HG02852 (cell line): ENCODE results near the gene EPB42.

ENCODE experiments used
- ATAC-seq: cut with Tn5 transposase; IDR thresholded peaks from one replicate; pipeline ENCODE4 v1.9.1; 2021; ENCODE audit warnings: mild to moderate bottlenecking, moderate library complexity; ENCODE audit not compliant: unreplicated experiment

Gene EPB42

GRCh38 chr15:43220991-43221403, at the start of gene EPB42:
Gene EPB42, minus strand, starts transcription at chr15:43221018. Its CDS starts 193 bp downstream, at chr15:43220825.
- ATAC-seq, result no peak

DNA sequence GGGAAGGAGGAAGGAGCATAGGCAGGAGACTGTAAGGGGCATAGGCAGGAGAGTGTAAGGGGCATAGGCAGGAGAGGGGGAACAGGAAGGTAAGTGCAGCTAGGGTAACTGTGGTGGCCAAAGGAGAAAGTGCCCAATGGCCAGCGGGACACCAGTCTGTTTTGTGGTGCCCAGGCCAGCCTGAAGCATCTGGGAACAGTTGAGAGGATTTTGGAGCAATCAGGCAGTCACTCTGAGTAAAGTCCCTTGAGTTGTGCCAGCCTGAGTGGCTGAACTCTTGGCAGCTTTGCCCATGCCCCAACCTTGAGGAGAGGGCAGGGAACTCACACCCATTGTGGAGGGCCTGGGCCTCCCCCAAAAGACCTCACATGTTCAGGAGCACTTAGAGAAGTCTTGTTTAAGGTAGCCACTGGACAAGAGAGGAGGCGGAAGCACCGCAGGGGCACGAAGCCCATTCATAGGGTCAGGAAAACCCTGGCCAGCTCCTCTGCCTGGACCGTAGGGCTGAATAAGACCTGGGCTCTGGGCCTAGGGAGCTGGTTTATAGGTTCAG, 49.4 kb upstream of the EPB42 start:
- ATAC-seq, result no peak

- no peak for ATAC-seq
Measured at GRCh38 chr15:43268111-43269105, 47.6 kb upstream of the EPB42 start.

DNA sequence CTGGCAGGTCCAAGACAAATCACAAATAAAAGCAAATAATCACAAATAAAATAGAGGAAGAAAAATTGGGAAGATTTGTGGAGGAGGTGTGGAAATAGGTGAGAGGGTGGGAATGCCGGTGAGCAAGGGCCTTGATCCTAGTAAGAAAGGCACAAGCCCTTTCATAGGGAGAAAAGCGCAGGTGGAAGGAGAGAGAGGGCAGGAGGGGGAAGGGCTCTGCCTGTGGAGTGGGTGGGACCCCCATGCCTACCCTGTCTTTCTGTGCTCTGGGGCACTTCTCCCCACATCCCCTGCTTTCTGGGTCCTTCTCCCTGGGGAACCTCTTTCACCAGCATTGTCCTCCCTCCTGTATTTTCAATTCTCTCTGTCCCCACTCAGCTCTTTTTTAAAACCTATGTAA, 46.6 kb upstream of the EPB42 start:
- ATAC-seq, result no peak

GRCh38 chr15:43266834-43267233, 46.0 kb upstream of the EPB42 start, which contains the start of gene TGM5:
Gene TGM5, minus strand, starts transcription at chr15:43266928. Its CDS starts 79 bp downstream, at chr15:43266849.
- no peak for ATAC-seq

DNA sequence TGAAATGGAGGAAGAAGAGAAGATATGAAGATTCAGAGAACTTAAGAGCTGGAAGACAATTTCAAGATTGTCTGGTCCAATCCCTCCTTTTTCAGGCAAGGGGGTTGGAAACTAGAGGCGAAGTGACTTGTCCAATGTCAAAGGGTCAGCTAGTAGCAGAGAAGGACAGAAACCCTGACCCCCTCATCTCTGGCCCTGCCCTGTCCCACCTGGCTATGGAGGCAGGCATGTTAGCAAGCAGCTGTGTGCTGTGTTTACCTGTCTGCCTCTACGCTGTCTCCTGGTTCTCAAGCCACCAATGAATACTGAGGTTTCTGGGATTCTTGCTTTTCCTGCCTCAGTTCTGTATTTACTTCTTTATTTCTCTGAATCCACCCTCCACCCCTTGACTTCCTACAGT, 45.6 kb upstream of the EPB42 start:
- no peak for ATAC-seq

DNA sequence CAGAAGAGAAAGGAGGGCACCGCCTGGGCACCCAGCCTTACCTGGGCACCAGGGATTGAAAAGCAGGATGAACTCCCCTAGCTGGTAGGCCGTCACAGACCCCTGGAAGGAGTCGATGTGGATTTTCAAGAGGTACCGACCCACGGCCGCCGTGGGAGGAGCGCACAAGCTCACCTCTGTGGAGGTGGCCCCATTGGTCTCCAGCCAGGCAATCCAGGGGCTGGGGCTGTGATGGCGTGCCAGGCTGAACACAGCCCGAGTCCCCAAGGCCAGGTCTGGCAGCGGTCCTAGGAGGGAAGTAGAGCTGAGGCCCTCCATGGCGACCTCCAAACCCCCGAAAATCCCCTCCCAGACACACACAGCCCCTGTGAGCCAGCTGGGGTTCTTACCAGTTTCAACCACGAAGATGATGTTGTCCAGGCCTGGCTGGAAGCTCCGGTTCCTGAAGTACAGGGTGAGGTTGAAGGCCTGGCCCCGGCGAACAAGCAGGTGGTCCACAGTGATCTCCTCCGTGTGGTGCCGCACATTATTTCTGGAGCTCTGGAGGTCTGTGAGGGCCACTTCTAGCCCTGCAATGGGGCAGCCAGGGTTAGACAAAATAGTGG, 39.3 kb upstream of the EPB42 start:
- no peak for ATAC-seq

DNA sequence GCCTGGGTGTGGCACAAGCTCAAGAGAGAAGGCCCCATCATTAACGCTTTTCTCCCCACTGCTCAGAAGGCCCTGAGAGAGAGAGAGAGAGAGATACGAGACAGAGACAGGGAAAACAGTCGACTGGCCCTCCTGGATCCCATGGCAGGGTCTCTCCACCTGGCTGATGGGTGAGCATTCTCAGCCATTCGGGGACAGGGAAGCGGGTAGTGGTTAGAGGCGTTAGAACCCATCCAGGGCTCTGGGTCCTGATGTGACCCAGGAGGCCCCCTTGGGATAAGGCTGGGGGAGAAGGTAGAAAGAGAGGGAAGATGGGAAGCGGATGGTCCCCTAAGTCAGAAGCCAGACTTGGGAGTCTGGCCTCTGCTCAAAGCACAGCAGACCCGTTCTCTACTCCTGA, 38.0 kb upstream of the EPB42 start:
- no peak for ATAC-seq

DNA sequence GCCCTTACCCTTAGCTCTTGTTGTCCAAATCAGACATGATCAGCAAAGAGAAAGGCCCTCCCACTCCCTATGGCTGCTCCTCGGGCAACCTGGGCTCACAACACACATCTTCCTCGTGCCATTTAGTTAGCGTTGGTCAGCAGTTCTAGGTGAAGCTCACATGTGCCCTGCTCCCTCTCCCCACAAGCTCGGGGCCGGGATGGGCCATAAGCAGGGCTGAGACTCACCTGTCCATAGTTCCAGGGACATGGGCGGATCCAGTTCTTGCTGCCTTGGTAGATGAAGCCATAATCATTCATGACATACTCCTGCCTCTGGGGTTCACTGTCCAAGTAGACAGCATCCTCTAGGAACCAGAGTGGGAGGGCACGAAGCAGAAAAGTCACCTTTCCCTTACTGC, 35.5 kb upstream of the EPB42 start:
- no peak for ATAC-seq

DNA sequence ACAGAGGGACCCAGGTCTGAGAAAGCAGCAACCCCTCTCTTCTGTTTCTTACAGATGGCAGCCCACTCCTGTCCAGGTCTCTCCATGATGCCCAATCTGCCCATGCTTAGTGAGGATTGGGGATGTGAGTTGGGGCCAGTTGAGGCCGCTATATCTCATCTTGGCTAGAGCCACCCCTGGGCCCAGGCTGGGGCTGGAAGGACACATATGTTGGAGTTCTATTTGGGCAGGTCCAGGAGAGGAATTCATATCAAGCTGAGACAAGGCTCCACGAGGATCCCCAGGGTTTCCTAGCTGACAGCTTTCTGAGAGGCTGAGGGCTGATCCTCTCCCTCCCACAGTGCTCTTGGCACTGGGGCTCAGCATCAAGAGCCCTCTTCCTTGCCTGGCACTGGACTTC, 34.6 kb upstream of the EPB42 start:
- no peak for ATAC-seq

- peak; percentile 42 for ATAC-seq
Measured at GRCh38 chr15:43253431-43254403, 32.9 kb upstream of the EPB42 start.

- ATAC-seq, result no peak
Measured at GRCh38 chr15:43251871-43252250, 31.0 kb upstream of the EPB42 start.

DNA sequence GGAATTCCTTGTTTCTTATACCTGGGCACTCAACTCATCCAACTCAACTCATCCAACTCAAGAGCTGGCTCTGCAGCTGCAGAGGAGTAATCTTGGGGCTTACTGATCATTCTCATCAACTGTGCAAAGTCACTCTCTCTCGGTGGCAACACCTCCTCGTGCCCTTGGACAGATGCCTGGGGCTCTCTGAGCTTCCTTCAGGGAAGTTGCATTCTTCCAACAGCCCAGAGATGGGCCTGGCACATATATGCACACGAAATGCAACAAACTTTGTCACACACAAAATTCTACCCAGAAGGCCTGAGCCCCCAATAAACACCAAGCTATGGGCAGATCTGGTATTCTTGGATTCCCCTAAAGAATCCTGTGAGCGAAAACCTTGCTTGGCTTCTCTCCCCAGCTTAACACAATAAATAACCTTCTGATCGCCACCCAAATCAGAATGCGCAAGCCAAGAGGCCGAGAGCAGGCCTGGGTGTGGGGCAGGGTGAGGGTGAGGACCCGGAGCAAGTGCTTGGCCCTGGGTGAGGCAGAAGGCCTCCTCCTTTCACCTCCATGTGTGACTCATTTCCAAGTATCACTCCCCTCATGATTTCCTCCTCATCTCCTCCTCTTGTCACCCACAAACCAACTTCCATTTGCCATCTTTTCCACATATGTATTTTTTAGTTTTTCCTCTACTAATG, 30.5 kb upstream of the EPB42 start:
- ATAC-seq, result no peak

GRCh38 chr15:43250785-43251184, 30.0 kb upstream of the EPB42 start:
- ATAC-seq, result no peak

DNA sequence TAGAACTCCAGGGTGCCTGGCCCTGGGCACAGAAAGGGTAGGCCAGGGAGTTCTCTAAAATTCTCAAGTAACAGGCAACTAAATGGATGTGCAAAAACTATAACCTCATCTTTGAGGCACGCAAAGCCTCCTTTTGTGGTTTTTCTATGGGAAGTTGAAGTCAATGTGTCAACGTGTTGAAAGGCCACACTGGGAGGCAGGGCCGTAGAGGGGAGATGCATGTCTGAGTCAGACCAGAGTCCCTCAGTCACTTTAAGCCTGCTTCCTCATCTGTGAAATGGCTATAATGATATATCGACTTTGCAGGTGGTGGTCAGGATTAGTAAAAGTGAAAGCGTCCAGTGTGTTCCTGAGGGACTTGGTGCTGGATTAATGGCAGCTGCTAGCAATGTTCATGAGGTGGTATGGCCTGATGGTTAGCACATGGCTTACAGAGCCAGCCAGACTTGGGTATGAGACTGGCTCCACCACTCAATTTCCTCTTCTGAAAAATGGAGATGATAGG, 28.9 kb upstream of the EPB42 start:
- peak; percentile 48 for ATAC-seq

- ATAC-seq, result peak; percentile 12
Measured at GRCh38 chr15:43249236-43249635, 28.4 kb upstream of the EPB42 start.

DNA sequence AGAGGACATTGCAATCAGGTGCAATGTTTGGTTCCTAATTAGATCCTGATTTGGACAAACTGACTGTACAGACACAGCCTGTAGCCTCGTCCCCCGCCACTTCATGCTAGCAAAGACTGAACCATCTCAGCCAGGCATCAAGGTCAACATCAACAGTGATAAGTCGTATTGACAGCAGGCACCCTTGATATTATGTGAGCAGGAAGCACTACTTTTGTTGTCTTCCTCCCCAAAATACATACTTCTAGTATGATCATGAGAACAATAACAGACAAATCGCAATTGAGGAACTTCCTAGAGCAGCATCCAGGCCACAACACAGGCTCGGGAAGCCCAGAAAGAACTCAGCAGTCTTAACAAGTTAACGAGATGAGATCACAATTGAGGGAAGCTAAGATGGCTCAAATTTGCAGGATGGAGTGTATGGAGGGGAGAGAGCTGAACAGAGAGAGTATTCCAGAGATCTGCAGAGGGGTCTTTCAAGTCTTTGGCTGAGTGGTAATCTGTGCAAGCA, 25.5 kb upstream of the EPB42 start:
- ATAC-seq, result no peak

DNA sequence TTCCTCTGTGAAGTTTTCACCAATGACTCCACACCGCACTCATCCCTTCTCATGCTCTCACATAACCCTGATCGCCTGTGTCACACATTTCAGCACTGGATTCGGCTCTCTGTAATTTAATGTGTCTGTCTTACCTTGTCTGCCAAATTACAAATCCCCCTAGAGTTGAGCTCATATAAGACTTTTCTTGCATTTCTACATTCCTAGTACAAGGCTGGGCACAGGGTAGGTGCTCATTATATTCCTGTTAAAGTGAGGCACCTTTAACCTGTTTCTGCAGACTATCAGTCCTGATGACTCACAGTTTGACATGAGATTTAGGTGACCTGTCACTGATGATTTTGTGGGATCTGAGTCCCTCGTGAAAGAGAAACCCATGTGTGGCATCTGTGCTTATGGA, 23.3 kb upstream of the EPB42 start:
- ATAC-seq, result no peak

DNA sequence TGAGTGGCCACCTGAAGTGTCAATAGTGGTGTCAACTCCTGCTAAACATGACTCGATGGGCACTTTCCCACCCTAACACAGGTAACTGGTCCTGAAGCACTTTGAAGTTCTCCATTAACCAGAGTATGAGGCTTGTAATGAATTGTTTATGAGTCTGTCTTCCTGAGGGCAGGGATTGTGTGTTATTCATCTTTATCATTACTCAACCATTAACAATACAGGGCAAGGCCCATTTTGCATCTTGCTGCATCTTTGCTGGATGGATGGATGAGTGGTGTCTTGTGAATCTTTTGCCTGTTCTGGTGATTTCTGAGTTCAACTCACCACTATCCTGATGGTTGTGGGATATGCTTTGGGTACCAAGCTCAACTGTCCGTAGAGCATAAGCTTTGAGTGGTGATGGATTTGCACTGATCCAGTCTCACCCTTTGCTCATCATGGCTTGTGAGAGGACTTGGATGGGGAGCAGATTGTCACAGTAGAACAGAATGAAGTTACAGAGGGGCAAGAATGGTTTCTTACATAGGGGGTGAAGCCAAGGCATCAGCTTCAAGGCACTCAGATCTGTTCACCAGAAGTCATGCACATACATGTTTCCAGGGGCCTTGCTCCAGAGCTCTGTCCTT, 22.3 kb upstream of the EPB42 start:
- no peak for ATAC-seq
